Lower lobe of right lung (tissue), 2 donors: Measurements from ENCODE around the gene FYN. TPM values are rescaled to one million over a fixed set of nuclear protein-coding genes. Genes with fewer than 3 reads are reported as not detected.
A peak's percentile ranks its signal among the peaks of the same experiment; 100 is the strongest.

Source experiments
- ATAC-seq, 2 donors: fragments of 200-7000 bp; cut with Tn5 transposase; one replicate each; pipeline ENCODE4 v1.9.1; 2020 to 2022; ENCODE audit warnings: mild to moderate bottlenecking in 2 of 2, moderate library complexity in 2 of 2
- DNase-seq: peaks from one replicate; pipeline ENCODE4 v3.0.0-alpha.2; 2020
- H3K27ac ChIP-seq: fragments of 200-600 bp; one replicate; pipeline ENCODE4 v1.8.0; 2022
- H3K27me3 ChIP-seq: fragments of 200-600 bp; one replicate; pipeline ENCODE4 v1.8.0; 2022; ENCODE audit warnings: low read depth
- H3K36me3 ChIP-seq: fragments of 200-600 bp; one replicate; pipeline ENCODE4 v1.8.0; 2022; ENCODE audit warnings: mild to moderate bottlenecking
- H3K4me1 ChIP-seq: fragments of 200-600 bp; one replicate; pipeline ENCODE4 v1.8.0; 2022
- H3K4me3 ChIP-seq: fragments of 200-600 bp; one replicate; pipeline ENCODE4 v1.8.0; 2022; ENCODE audit warnings: mild to moderate bottlenecking
- H3K9me3 ChIP-seq: fragments of 200-600 bp; one replicate; pipeline ENCODE4 v1.8.0; 2022
- intact Hi-C: fragments of 100-400 bp; cut with DNase I; formaldehyde crosslinking; loops from one replicate; pipeline ENCODE4 v1.11.0; 2022
- total RNA-seq: library from RNA; stranded (reverse); fragmentation: NEBNext Ultra II Directional; extraction: Animal tissue kit (Norgen Biotek cat#: 25700); gene quantifications from one replicate; pipeline ENCODE4 v1.2.1, GENCODE V29; 2021
- TF ChIP-seq, protein P1 (sequence below): fragments of 200-600 bp; IDR thresholded peaks from one replicate; pipeline ENCODE4 v1.8.0; 2022; ENCODE audit warnings: antibody characterized with exemption, mild to moderate bottlenecking
- donor health status: DM: no; HTN: yes; CAD: no; lungs with severe emphysema.

Gene FYN
- total RNA-seq, 1 donor from 2014 or later, result 99.2 TPM

DNA sequence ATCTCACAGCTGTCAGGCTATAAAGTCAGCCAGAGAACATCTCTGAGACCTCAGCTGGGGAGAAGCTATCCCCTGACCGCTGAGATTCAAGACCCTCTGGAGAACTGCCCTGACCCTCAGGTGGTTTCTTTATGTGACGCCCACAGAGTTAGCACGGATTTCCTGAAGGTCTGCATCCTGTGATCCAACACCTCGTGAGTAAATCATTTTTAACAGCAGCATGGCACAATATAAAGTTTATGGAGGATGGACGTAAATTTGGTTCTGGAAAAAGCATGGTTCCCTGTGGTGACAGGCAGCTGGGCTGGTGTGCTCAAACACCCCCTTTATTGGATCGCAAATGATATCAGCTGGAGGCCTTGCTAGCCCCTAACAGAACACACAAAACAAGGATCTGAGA is 242.2 kb downstream of the FYN start:
- intact Hi-C loops, result no loop called here
- Histone ChIP-seq H3K27ac (no peak overlapping the region), H3K9me3 (no peaks in the 10 kb centered on the region), H3K4me1 (no peaks in the 10 kb centered on the region), H3K27me3 (no peaks in the 10 kb centered on the region), H3K4me3 (no peak overlapping the region), H3K36me3 (no peaks in the 10 kb centered on the region)
- TF ChIP-seq, protein P1, sequence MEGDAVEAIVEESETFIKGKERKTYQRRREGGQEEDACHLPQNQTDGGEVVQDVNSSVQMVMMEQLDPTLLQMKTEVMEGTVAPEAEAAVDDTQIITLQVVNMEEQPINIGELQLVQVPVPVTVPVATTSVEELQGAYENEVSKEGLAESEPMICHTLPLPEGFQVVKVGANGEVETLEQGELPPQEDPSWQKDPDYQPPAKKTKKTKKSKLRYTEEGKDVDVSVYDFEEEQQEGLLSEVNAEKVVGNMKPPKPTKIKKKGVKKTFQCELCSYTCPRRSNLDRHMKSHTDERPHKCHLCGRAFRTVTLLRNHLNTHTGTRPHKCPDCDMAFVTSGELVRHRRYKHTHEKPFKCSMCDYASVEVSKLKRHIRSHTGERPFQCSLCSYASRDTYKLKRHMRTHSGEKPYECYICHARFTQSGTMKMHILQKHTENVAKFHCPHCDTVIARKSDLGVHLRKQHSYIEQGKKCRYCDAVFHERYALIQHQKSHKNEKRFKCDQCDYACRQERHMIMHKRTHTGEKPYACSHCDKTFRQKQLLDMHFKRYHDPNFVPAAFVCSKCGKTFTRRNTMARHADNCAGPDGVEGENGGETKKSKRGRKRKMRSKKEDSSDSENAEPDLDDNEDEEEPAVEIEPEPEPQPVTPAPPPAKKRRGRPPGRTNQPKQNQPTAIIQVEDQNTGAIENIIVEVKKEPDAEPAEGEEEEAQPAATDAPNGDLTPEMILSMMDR, result no peak
- DNase-seq (no peak), ATAC-seq (no peak)

DNA sequence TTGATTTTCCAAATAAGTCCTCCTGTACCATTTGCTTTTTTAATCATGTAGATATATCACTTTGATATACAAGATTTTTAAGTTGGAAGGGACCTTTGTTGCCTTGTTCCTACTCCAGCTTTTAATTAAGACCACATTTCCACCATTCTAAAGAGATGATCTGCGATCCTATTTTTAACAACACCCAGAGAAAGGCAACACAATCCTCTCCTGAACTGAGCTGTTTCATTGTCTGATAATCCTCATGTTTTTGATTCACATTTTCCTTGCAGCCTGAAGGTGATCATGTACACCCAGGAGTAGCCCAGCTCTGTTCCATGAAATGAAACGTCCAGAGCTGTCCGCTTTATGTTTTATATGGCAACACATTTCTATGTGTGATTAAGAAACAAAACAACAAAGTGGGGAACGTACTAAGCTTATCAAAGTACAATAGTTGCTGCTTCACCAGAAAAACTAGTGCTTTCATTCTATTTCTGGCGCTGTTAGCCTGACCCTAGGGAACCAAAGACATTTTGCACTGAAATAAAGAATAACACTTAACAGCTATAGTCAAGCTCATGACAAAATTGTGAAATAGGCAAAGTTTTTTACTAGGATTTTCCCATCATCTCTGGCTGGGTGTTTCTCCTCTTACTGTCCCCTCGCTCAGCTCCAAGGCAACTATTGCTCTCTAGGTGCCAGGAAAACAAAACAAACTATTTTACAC is 245.0 kb downstream of the FYN start:
- Histone ChIP-seq H3K27ac (peak overlapping the region; percentile 37), H3K9me3 (no peaks in the 10 kb centered on the region), H3K4me3 (no peak overlapping the region), H3K4me1 (no peaks in the 10 kb centered on the region), H3K36me3 (no peaks in the 10 kb centered on the region), H3K27me3 (no peaks in the 10 kb centered on the region)
- intact Hi-C loops, result no loop called here
- DNase-seq, result no peak
- ATAC-seq, result no peak
- TF ChIP-seq, protein P1, result no peak

DNA sequence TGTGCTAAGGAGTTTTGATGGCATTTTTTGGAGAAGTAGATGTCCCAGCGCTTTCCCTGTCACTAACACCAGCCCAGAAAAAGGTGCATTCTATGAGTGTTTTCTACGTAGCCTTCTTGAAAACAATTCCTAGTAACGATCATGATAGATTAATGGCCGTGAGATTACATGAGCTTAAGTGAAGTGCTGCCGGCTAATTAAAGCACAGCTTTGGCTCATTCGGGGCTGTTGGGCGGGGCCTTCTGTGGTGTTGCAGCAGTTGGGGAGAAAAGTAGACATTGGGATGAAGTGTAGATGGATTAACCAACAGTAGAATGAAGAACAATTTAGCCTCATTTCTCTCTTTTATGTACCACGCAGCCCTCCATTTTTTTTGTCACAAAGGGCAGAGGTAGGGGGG is 246.8 kb downstream of the FYN start:
- H3K4me3 ChIP-seq, result peak overlapping the region; percentile 27
- no peaks in the 10 kb centered on the region for H3K9me3 ChIP-seq
- no peak overlapping the region for H3K27ac ChIP-seq
- H3K27me3 ChIP-seq, result no peaks in the 10 kb centered on the region
- no peaks in the 10 kb centered on the region for H3K4me1 ChIP-seq
- DNase-seq (no peak), ATAC-seq (no peak)
- H3K36me3 ChIP-seq, result no peaks in the 10 kb centered on the region
- TF ChIP-seq, protein P1, result no peak
- intact Hi-C loops, result no loop called here

- TF ChIP-seq, protein P1, result no peak
- peak overlapping the region; percentile 27 for H3K4me3 ChIP-seq
- no peaks in the 10 kb centered on the region for H3K9me3 ChIP-seq
- intact Hi-C loops, result no loop called here
- no peaks in the 10 kb centered on the region for H3K4me1 ChIP-seq
- no peaks in the 10 kb centered on the region for H3K36me3 ChIP-seq
- no peaks in the 10 kb centered on the region for H3K27me3 ChIP-seq
- DNase-seq (no peak), ATAC-seq (peak; percentile 25 to 45)
- no peak overlapping the region for H3K27ac ChIP-seq
These were observed 247.5 kb downstream of the FYN start for GRCh38 chr6:111625461-111626391.

DNA sequence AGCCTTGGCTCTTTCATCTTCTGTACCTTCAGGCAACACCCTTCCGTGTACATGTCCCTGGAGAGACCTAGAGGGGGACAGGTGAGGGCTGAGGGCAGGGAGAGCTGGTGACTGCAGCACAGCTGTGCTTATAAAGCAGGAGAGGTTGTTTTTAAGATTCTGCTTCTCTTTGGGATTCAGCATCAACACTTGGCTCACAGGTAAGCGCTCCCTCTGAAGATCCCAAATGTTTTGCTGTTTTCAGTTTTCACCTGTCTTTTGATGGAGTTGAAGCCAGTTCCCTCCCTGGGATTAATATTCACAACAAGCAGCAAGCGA is 248.2 kb downstream of the FYN start:
- intact Hi-C loops, result no loop called here
- Histone ChIP-seq H3K36me3 (no peaks in the 10 kb centered on the region), H3K9me3 (no peaks in the 10 kb centered on the region), H3K27ac (no peak overlapping the region), H3K4me3 (no peak overlapping the region), H3K4me1 (no peaks in the 10 kb centered on the region), H3K27me3 (no peaks in the 10 kb centered on the region)
- DNase-seq, result no peak
- no peak for ATAC-seq
- TF ChIP-seq, protein P1, result no peak
